Transverse colon (tissue), 4 donors: Measurements from ENCODE around the gene C1orf50.

Source experiments
- POLR2A ChIP-seq: fragments of 450-650 bp; IDR thresholded peaks from one replicate; pipeline ENCODE4 v1.6.1; 2016; ENCODE audit warnings: antibody characterized with exemption, mild to moderate bottlenecking, moderate library complexity
- POLR2AphosphoS5 ChIP-seq, 3 donors: sonication (generic); formaldehyde crosslinking; IDR thresholded peaks; one replicate each; pipeline ENCODE4 v1.6.1; 2016; ENCODE audit warnings: antibody characterized with exemption in 3 of 3
- TF ChIP-seq, protein P1 (sequence below), 5 experiments: fragments of 200-600 bp in 3 of 5; fragments of 450-650 bp in 2 of 5; sonication (generic) in 3 of 5; IDR thresholded peaks; 1 replicate in 2 of 5; 2 replicates in 3 of 5; pipeline ENCODE4 v1.5.1; 2016 to 2017; ENCODE audit warnings: antibody characterized with exemption in 5 of 5, inconsistent platforms in 3 of 5, mild to moderate bottlenecking in 2 of 5, moderate library complexity in 1 of 5

DNA sequence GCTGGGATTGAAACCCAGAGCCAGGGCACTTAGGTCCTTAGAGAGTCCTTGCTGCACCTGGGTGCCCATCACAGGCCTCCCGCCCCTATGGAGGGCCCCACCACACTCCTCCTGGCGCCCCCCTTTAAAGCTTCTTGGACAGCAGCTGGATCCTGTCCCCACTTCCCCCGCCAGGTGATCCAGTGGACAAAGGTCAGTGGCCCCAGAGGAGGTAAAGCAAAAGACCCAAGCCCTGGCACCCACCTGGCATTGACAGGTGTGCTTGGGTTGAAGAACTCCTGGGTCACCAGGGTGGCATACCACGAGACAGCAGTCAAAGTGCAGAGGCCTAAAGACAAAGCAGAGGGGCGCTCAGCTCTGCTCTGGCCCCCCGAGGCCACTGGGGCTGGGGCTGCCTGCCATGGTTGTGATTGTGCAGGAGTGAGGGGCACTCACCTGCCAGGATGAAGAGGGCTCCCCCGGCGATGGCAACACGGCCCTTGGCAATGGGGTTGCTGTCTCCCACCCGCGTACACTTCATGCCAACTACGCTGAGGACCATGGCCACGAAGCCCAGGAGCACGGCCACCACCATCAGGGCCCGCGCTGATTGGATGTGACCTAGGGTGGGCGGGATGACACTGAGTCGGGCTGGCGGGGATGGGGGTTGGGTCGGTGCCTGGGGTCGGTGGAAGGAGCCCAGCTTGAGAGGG is 28.9 kb upstream of the C1orf50 start:
- TF ChIP-seq, protein P1, sequence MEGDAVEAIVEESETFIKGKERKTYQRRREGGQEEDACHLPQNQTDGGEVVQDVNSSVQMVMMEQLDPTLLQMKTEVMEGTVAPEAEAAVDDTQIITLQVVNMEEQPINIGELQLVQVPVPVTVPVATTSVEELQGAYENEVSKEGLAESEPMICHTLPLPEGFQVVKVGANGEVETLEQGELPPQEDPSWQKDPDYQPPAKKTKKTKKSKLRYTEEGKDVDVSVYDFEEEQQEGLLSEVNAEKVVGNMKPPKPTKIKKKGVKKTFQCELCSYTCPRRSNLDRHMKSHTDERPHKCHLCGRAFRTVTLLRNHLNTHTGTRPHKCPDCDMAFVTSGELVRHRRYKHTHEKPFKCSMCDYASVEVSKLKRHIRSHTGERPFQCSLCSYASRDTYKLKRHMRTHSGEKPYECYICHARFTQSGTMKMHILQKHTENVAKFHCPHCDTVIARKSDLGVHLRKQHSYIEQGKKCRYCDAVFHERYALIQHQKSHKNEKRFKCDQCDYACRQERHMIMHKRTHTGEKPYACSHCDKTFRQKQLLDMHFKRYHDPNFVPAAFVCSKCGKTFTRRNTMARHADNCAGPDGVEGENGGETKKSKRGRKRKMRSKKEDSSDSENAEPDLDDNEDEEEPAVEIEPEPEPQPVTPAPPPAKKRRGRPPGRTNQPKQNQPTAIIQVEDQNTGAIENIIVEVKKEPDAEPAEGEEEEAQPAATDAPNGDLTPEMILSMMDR (IDR thresholded peaks at IDR 0.05) = no peak
- no peak for TF ChIP-seq POLR2AphosphoS5 (IDR thresholded peaks at IDR 0.05)
- TF ChIP-seq POLR2A = no peak
